H9 (cell line): ENCODE results near the gene WNT3. TPM values are rescaled to one million over a fixed set of nuclear protein-coding genes. Genes with fewer than 3 reads are reported as not detected.

Experiments used
- DNase-seq: peaks from one replicate; pipeline ENCODE4 v3.0.0-alpha.2; 2017
- H2AFZ ChIP-seq: one replicate; pipeline ENCODE4 v1.6.1; 2013; ENCODE audit warnings: mild to moderate bottlenecking, low read length, control low read depth, moderate library complexity
- H2AK5ac ChIP-seq: 2 replicates; pipeline ENCODE4 v1.6.1; 2013; ENCODE audit warnings: low read length, control low read depth, mixed read lengths; ENCODE audit not compliant: insufficient read length
- H2BK120ac ChIP-seq: one replicate; pipeline ENCODE4 v1.6.1; 2013; ENCODE audit warnings: low read depth, mild to moderate bottlenecking, low read length, control low read depth, inconsistent platforms; ENCODE audit not compliant: poor library complexity, severe bottlenecking
- H2BK12ac ChIP-seq: 2 replicates; pipeline ENCODE4 v1.6.1; 2013; ENCODE audit warnings: low read length, control low read depth, mixed read lengths, low read depth; ENCODE audit not compliant: insufficient read length
- H2BK15ac ChIP-seq: 2 replicates; pipeline ENCODE4 v1.6.1; 2013; ENCODE audit warnings: low read depth, low read length, control low read depth
- H2BK20ac ChIP-seq: one replicate; pipeline ENCODE4 v1.6.1; 2013; ENCODE audit warnings: low read depth, mild to moderate bottlenecking, low read length, control low read depth, inconsistent platforms; ENCODE audit not compliant: poor library complexity, severe bottlenecking
- H2BK5ac ChIP-seq: 2 replicates; pipeline ENCODE4 v1.6.1; 2013; ENCODE audit warnings: low read length, control low read depth, mixed read lengths; ENCODE audit not compliant: insufficient read length
- H3K14ac ChIP-seq: 2 replicates; pipeline ENCODE4 v1.6.1; 2013; ENCODE audit warnings: low read length, control low read depth; ENCODE audit not compliant: insufficient read depth
- H3K18ac ChIP-seq: 2 replicates; pipeline ENCODE4 v1.6.1; 2013; ENCODE audit warnings: low read depth, mild to moderate bottlenecking, mixed read lengths, low read length, control low read depth; ENCODE audit not compliant: insufficient read length
- H3K23ac ChIP-seq: 2 replicates; pipeline ENCODE4 v1.6.1; 2013; ENCODE audit warnings: low read length, control low read depth, mixed read lengths, low read depth; ENCODE audit not compliant: insufficient read length
- H3K23me2 ChIP-seq: 2 replicates; pipeline ENCODE4 v1.6.1; 2013; ENCODE audit warnings: low read depth, mild to moderate bottlenecking, mixed read lengths, low read length, control low read depth; ENCODE audit not compliant: insufficient read length, poor library complexity, severe bottlenecking
- H3K27ac ChIP-seq: 2 replicates; pipeline ENCODE4 v1.5.1; 2013; ENCODE audit warnings: low read length, control low read depth, mixed read lengths, low read depth; ENCODE audit not compliant: insufficient read length
- H3K27me3 ChIP-seq: 2 replicates; pipeline ENCODE4 v1.6.1; 2013; ENCODE audit warnings: low read length, control low read depth, inconsistent platforms; ENCODE audit not compliant: insufficient read depth
- H3K4ac ChIP-seq: 2 replicates; pipeline ENCODE4 v1.6.1; 2013; ENCODE audit warnings: low read depth, mild to moderate bottlenecking, control low read depth, inconsistent platforms, low read length, moderate library complexity
- H3K4me1 ChIP-seq: 2 replicates; pipeline ENCODE4 v1.6.1; 2013; ENCODE audit warnings: low read length, control low read depth, inconsistent platforms; ENCODE audit not compliant: insufficient read depth
- H3K4me2 ChIP-seq: 2 replicates; pipeline ENCODE4 v1.6.1; 2013; ENCODE audit warnings: low read length, control low read depth, mixed read lengths; ENCODE audit not compliant: insufficient read length, insufficient read depth
- H3K56ac ChIP-seq: 2 replicates; pipeline ENCODE4 v1.6.1; 2013; ENCODE audit warnings: low read depth, mild to moderate bottlenecking, mixed read lengths, low read length, control low read depth; ENCODE audit not compliant: insufficient read length
- H3K79me1 ChIP-seq: 2 replicates; pipeline ENCODE4 v1.6.1; 2013; ENCODE audit warnings: low read depth, mild to moderate bottlenecking, moderate library complexity, low read length, control low read depth, inconsistent platforms; ENCODE audit not compliant: insufficient read depth, poor library complexity, severe bottlenecking
- H3K79me2 ChIP-seq: 2 replicates; pipeline ENCODE4 v1.6.1; 2013; ENCODE audit warnings: low read length, control low read depth, inconsistent platforms; ENCODE audit not compliant: insufficient read depth
- H3K9ac ChIP-seq: 2 replicates; pipeline ENCODE4 v1.6.1; 2013; ENCODE audit warnings: low read length, control low read depth, mixed read lengths; ENCODE audit not compliant: insufficient read length; ENCODE audit errors: extremely low read depth
- H3K9me3 ChIP-seq: one replicate; pipeline ENCODE4 v1.6.1; 2013; ENCODE audit warnings: low read depth, low read length, inconsistent platforms; ENCODE audit not compliant: control insufficient read depth
- H3T11ph ChIP-seq: one replicate; pipeline ENCODE4 v1.6.1; 2013; ENCODE audit warnings: mild to moderate bottlenecking, low read length, control low read depth, inconsistent platforms
- H4K20me1 ChIP-seq: one replicate; pipeline ENCODE4 v1.6.1; 2013; ENCODE audit not compliant: control insufficient read depth, insufficient read length, insufficient read depth
- H4K5ac ChIP-seq: 2 replicates; pipeline ENCODE4 v1.6.1; 2013; ENCODE audit warnings: low read depth, mild to moderate bottlenecking, mixed read lengths, low read length, control low read depth; ENCODE audit not compliant: insufficient read length
- H4K8ac ChIP-seq: replicated peaks from 2 replicates; pipeline ENCODE4 v1.6.1; 2013; ENCODE audit warnings: low read length, control low read depth, mixed read lengths, low read depth; ENCODE audit not compliant: insufficient read length
- H4K91ac ChIP-seq: 2 replicates; pipeline ENCODE4 v1.6.1; 2013; ENCODE audit warnings: low read depth, mild to moderate bottlenecking, moderate library complexity, mixed read lengths, low read length, control low read depth; ENCODE audit not compliant: insufficient read length
- H3K27ac Mint-ChIP-seq, 3 experiments: 2 replicates in 2 of 3; 3 replicates in 1 of 3; pipeline ENCODE4 v1.8.0; 2020 to 2021; ENCODE audit warnings: mixed read lengths in 3 of 3, mild to moderate bottlenecking in 1 of 3, moderate library complexity in 1 of 3
- H3K27me3 Mint-ChIP-seq: 2 replicates; pipeline ENCODE4 v1.8.0; 2021; ENCODE audit warnings: low read depth, mild to moderate bottlenecking, moderate library complexity, mixed read lengths
- H3K36me3 Mint-ChIP-seq, 3 experiments: 2 replicates in 2 of 3; 3 replicates in 1 of 3; pipeline ENCODE4 v1.8.0; 2020 to 2021; ENCODE audit warnings: low read depth in 3 of 3, mixed read lengths in 3 of 3; ENCODE audit not compliant: insufficient read depth in 1 of 3
- H3K4me1 Mint-ChIP-seq, 2 experiments: 2 replicates each; pipeline ENCODE4 v1.8.0; 2020; ENCODE audit warnings: mixed read lengths in 2 of 2
- H3K4me3 Mint-ChIP-seq, 2 experiments: 2 replicates in 1 of 2; 3 replicates in 1 of 2; pipeline ENCODE4 v1.8.0; 2020 to 2021; ENCODE audit warnings: mild to moderate bottlenecking in 2 of 2, mixed read lengths in 2 of 2, moderate library complexity in 1 of 2
- H3K9me3 Mint-ChIP-seq, 2 experiments: 2 replicates in 1 of 2; 3 replicates in 1 of 2; pipeline ENCODE4 v1.8.0; 2020; ENCODE audit warnings: mild to moderate bottlenecking in 2 of 2, mixed read lengths in 2 of 2, moderate library complexity in 1 of 2
- CTCF ChIP-seq: fragments of 200-600 bp; sonication (generic); conservative IDR thresholded peaks from 3 replicates; pipeline ENCODE4 v1.8.0; 2021; ENCODE audit warnings: antibody characterized with exemption, mild to moderate bottlenecking
- WGBS: extraction: QIAGEN DNeasy Blood & Tissue Kit; methylation state at CpG from one replicate; pipeline ENCODE4 v1.1.7; 2013; ENCODE audit warnings: missing lambda C conversion rate, low lambda C conversion rate, mixed read lengths; ENCODE audit not compliant: insufficient read length; ENCODE audit errors: extremely low coverage; 5-methylcytosine and 5-hydroxymethylcytosine counted together
- total RNA-seq: library from RNA; stranded (reverse); gene quantifications from 2 replicates; pipeline ENCODE4 v1.2.1, GENCODE V29; 2021

The WNT3 gene
- total RNA-seq, 1 experiment from 2014 or later: 22.4 TPM

DNA sequence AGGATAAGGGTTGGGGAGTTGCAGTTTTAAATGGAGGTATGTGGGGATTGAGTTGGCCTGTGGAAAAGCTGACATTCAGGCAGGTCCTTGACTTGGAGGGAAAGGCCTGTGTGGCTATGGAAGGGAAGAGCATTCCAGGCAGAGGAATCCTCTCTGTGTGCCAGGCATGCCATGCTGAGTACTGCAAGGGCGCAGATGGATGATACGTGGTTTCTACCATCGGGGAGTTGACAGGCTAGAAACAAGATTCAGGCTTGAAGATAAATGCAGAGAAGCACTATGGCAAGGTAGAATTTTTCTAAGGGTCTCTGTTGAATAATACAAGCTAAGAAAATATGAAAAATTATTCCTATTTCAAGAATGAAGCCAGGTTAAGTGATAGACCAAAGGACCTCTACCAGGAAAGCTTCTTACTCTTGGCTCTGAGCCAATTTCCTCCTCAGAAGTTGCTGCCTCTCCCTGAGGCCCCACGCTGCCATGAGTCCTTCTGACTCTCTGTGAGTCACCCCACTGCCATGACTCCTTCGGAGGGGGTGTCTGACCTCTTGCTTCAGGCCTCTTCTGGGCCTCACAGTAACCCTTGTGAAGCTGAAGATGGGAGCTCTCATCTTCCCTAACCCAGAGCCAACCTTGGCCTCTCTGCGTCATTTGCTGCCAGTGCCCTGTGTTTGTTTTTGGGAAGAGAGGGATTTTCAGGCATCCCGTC is 75.8 kb downstream of the WNT3 start:
- Mint-ChIP-seq H3K27ac (no peak overlapping the region; a peak in 1 of 7 replicates), H3K36me3 (peaks cover 0 to 2% (median 0%) of the 10 kb centered on the region in 3 experiments; a peak in 3 of 7 replicates), H3K4me3 (no peak overlapping the region), H3K9me3 (no peaks in the 10 kb centered on the region), H3K4me1 (peaks cover 26 to 31% of the 10 kb centered on the region in 2 experiments), H3K27me3 (no peaks in the 10 kb centered on the region)
- no peak overlapping the region for H3K56ac ChIP-seq
- no peak overlapping the region for H4K5ac ChIP-seq
- H3K27me3 ChIP-seq: no peaks in the 10 kb centered on the region
- H3K9me3 ChIP-seq: no peaks in the 10 kb centered on the region
- no peaks in the 10 kb centered on the region for H3K4me1 ChIP-seq
- no peak overlapping the region for H2AFZ ChIP-seq
- no peak overlapping the region for H3K14ac ChIP-seq
- no peak overlapping the region for H4K8ac ChIP-seq
- no peak overlapping the region for H3K23ac ChIP-seq
- no peak overlapping the region for H2BK5ac ChIP-seq
- H4K91ac ChIP-seq: no peak overlapping the region
- H3K79me1 ChIP-seq: no peaks in the 10 kb centered on the region
- no peak overlapping the region for H2AK5ac ChIP-seq
- H2BK15ac ChIP-seq: no peak overlapping the region
- H2BK12ac ChIP-seq: no peak overlapping the region
- DNase-seq: no peak
- WGBS: no CpG with 5 or more reads among the region's 7 CpGs
- TF ChIP-seq CTCF: no peak
- H3K18ac ChIP-seq: no peak overlapping the region
- H3K23me2 ChIP-seq: no peaks in the 10 kb centered on the region
- no peak overlapping the region for H2BK120ac ChIP-seq
- H3K4ac ChIP-seq: no peak overlapping the region
- H3K9ac ChIP-seq: no peak overlapping the region
- H3K79me2 ChIP-seq: no peaks in the 10 kb centered on the region
- H4K20me1 ChIP-seq: no peaks in the 10 kb centered on the region
- no peak overlapping the region for H2BK20ac ChIP-seq
- H3K4me2 ChIP-seq: no peak overlapping the region
- no peak overlapping the region for H3T11ph ChIP-seq
- no peak overlapping the region for H3K27ac ChIP-seq
